ENCODE results near the gene CRTC2. TPM values are rescaled to one million over a fixed set of nuclear protein-coding genes. Genes with fewer than 3 reads are reported as not detected.

The CRTC2 gene
- total and polyA plus RNA-seq, 9 of the 15 experiments (the other 6 are each of a cell fraction or from before 2014, with no cell fraction given), result 2.7 to 26.4 (median 10.2) TPM

DNA sequence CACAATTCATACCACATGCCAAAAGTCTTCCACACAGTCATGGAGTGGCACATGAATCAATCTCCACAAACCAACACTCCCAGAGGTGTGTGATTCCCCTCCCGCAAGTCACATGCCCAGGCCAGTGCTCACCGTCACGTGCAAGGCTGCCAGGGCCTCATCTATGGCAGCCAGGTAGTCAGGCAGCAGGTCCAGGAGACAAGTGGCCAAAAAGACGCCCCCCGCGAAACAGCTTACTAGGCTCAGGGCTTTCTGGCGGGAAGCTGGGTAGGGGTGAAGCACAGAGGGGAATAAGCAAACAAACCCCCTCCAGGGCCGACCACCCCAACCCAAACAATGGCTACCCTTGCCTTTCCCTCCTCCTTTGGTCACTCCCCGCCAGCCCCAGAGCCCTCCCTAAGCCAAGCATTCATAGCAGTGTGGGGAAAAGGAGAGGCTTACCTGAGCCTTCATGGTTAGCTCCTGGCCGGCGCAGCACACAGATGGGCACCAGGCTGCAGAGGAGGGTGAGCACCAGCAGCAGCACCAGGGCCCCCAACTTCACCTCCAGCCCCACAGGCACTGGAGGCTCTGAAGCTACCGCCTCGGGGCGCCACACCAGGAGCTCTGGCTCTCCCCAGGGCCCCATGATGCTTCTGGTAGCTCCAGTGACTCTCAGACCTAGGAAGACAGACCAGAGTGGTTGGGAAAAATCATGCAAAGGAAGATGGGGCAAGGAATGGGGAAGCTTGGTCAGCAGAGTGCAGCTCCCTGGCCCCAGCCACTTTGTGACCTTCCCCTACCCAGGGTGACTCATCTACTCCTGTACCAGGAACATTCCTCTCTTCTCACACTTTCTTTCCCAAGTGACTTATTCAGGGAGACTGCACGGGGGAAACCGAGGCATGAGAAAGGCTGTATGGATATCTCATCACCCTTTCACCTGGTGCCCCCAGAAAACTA, 3.9 kb upstream of the CRTC2 start (continued):
- TF ChIP-seq, protein P1, sequence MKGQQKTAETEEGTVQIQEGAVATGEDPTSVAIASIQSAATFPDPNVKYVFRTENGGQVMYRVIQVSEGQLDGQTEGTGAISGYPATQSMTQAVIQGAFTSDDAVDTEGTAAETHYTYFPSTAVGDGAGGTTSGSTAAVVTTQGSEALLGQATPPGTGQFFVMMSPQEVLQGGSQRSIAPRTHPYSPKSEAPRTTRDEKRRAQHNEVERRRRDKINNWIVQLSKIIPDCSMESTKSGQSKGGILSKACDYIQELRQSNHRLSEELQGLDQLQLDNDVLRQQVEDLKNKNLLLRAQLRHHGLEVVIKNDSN (CRISPR knock-in tag; IDR thresholded peaks at IDR 0.05), result peak; percentile 40; the same call in 1 of the 2 replicates
- TF ChIP-seq, protein P2, sequence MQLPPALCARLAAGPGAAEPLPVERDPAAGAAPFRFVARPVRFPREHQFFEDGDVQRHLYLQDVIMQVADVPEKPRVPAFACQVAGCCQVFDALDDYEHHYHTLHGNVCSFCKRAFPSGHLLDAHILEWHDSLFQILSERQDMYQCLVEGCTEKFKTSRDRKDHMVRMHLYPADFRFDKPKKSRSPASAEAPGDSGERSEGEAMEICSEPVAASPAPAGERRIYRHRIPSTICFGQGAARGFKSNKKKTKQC (CRISPR knock-in tag; IDR thresholded peaks at IDR 0.05), result 0 out of 2 replicates have a peak, but pooled peaks have one; percentile 34
- no peak for TF ChIP-seq RBM34 (IDR thresholded peaks at IDR 0.05; ENCODE audit: borderline replicate concordance, insufficient read depth, low read length)
- no peak for TF ChIP-seq SMC3 (conservative IDR thresholded peaks at IDR 0.05; ENCODE audit: insufficient read depth, low read depth, low read length)
- TF ChIP-seq FOSL1 (tag; conservative IDR thresholded peaks at IDR 0.05), result peak; percentile 88
- peak; percentile 30; the same call in 1 of the 2 replicates for TF ChIP-seq ZNF143 (CRISPR knock-in tag; IDR thresholded peaks at IDR 0.05)
- TF ChIP-seq ZNF583 (CRISPR knock-in tag; IDR thresholded peaks at IDR 0.05), result no peak
- 0 out of 2 replicates have a peak, but pooled peaks have one; percentile 20 for TF ChIP-seq MYNN (IDR thresholded peaks at IDR 0.05)
- no peak for TF ChIP-seq MYNN (CRISPR knock-in tag; IDR thresholded peaks at IDR 0.05)
- TF ChIP-seq BHLHE40 (IDR thresholded peaks at IDR 0.05; ENCODE audit: low read length), result peak; percentile 73
- TF ChIP-seq TGIF2 (CRISPR knock-in tag; IDR thresholded peaks at IDR 0.05), result no peak
- TF ChIP-seq, protein P3, sequence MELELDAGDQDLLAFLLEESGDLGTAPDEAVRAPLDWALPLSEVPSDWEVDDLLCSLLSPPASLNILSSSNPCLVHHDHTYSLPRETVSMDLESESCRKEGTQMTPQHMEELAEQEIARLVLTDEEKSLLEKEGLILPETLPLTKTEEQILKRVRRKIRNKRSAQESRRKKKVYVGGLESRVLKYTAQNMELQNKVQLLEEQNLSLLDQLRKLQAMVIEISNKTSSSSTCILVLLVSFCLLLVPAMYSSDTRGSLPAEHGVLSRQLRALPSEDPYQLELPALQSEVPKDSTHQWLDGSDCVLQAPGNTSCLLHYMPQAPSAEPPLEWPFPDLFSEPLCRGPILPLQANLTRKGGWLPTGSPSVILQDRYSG (tag; conservative IDR thresholded peaks at IDR 0.05; ENCODE audit: low read depth), result no peak
- TF ChIP-seq, protein P4, sequence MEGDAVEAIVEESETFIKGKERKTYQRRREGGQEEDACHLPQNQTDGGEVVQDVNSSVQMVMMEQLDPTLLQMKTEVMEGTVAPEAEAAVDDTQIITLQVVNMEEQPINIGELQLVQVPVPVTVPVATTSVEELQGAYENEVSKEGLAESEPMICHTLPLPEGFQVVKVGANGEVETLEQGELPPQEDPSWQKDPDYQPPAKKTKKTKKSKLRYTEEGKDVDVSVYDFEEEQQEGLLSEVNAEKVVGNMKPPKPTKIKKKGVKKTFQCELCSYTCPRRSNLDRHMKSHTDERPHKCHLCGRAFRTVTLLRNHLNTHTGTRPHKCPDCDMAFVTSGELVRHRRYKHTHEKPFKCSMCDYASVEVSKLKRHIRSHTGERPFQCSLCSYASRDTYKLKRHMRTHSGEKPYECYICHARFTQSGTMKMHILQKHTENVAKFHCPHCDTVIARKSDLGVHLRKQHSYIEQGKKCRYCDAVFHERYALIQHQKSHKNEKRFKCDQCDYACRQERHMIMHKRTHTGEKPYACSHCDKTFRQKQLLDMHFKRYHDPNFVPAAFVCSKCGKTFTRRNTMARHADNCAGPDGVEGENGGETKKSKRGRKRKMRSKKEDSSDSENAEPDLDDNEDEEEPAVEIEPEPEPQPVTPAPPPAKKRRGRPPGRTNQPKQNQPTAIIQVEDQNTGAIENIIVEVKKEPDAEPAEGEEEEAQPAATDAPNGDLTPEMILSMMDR (IDR thresholded peaks at IDR 0.05 in 2 of 3, conservative IDR thresholded peaks at IDR 0.05 in 1 of 3; ENCODE audit: insufficient read depth in 2 of 3, low read depth in 1 of 3, low read length in 3 of 3), result 0 out of 6 replicates have a peak, but pooled peaks of 1 of the 3 experiments have one; percentile 19
- TF ChIP-seq, protein P5, sequence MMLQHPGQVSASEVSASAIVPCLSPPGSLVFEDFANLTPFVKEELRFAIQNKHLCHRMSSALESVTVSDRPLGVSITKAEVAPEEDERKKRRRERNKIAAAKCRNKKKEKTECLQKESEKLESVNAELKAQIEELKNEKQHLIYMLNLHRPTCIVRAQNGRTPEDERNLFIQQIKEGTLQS (IDR thresholded peaks at IDR 0.05), result peak; percentile 83
- TF ChIP-seq, protein P5 (CRISPR knock-in tag; conservative IDR thresholded peaks at IDR 0.05), result no peak
- TF ChIP-seq CCNT2 (IDR thresholded peaks at IDR 0.05; ENCODE audit: borderline replicate concordance, extremely low read depth, insufficient read length, low read depth, low read length), result peak; percentile 3

All from K562 (cell line).